ENCODE data around the gene DGKB. TPM values are rescaled to one million over a fixed set of nuclear protein-coding genes. Genes with fewer than 3 reads are reported as not detected.

DGKB gene
- total and polyA plus RNA-seq, 2 of the 8 experiments (the other 6 are each of a cell fraction or from before 2014, with no cell fraction given): 1.9 to 2.6 TPM

GRCh38 chr7:14666304-14666703, 236.2 kb downstream of the DGKB start:
- H4K5ac ChIP-seq (ENCODE audit: insufficient read length, low read depth, low read length): no peak overlapping the region
- H3K23ac ChIP-seq (ENCODE audit: insufficient read length): no peak overlapping the region
- ChIA-PET POLR2A (ENCODE audit: partially characterized antibody) (no interaction called here), CTCF (ENCODE audit: partially characterized antibody) (no interaction called here)
- H2BK20ac ChIP-seq (ENCODE audit: low read length): no peak overlapping the region
- H3K27me3 ChIP-seq (replicated peaks in 1 of 4; ENCODE audit: control insufficient read depth in 3 of 4, extremely low read depth in 1 of 4, insufficient read depth in 3 of 4, low read length in 3 of 4): no peaks in the 10 kb centered on the region
- H3K36me3 ChIP-seq (ENCODE audit: control insufficient read depth in 2 of 4, insufficient read depth in 4 of 4, low read length in 3 of 4): no peaks in the 10 kb centered on the region
- H2BK12ac ChIP-seq (ENCODE audit: low read depth, low read length): no peak overlapping the region
- no peaks in the 10 kb centered on the region for H3K23me2 ChIP-seq (ENCODE audit: low read depth, low read length)
- H2BK5ac ChIP-seq (ENCODE audit: low read depth, low read length): no peak overlapping the region
- no peak overlapping the region for H3K56ac ChIP-seq (replicated peaks; ENCODE audit: insufficient read length, low read depth, low read length)
- no peak overlapping the region for H3K4me2 ChIP-seq (ENCODE audit: insufficient read depth in 1 of 2, low read depth in 2 of 2, low read length in 2 of 2)
- no peak overlapping the region for H3K4ac ChIP-seq (replicated peaks; ENCODE audit: insufficient read length, low read depth, low read length)
- no peak overlapping the region for H3K4me3 ChIP-seq (ENCODE audit: extremely low read depth in 1 of 4, insufficient read depth in 2 of 4, low read depth in 3 of 4, low read length in 4 of 4)
- H3K79me2 ChIP-seq (ENCODE audit: control insufficient read depth in 1 of 2, insufficient read depth in 2 of 2, low read length in 2 of 2): no peaks in the 10 kb centered on the region
- no peak for DNase-seq (ENCODE audit: low read depth in 1 of 2, low spot score in 2 of 2)
- no peak overlapping the region for H3K27ac ChIP-seq (ENCODE audit: low read depth, low read length)
- H3K18ac ChIP-seq (ENCODE audit: extremely low read depth, low read length): no peak overlapping the region
- no peak overlapping the region for H3K9ac ChIP-seq (replicated peaks in 1 of 4; ENCODE audit: extremely low read depth in 1 of 4, low read depth in 3 of 4, low read length in 3 of 4)
- H4K20me1 ChIP-seq (replicated peaks in 1 of 2; ENCODE audit: control insufficient read depth in 1 of 2, insufficient read depth in 2 of 2, low read length in 2 of 2): no peaks in the 10 kb centered on the region
- FAIRE-seq: no peak
- H3K14ac ChIP-seq (ENCODE audit: insufficient read length): no peak overlapping the region
- no peak overlapping the region for H2BK120ac ChIP-seq (replicated peaks; ENCODE audit: low read depth, low read length)
- no peaks in the 10 kb centered on the region for H3K9me3 ChIP-seq (ENCODE audit: insufficient read depth in 2 of 2, low read depth in 1 of 2, low read length in 1 of 2)
- H3K79me1 ChIP-seq (ENCODE audit: low read depth, low read length): no peaks in the 10 kb centered on the region
- H3K4me1 ChIP-seq (replicated peaks in 1 of 4; ENCODE audit: control insufficient read depth in 3 of 4, insufficient read depth in 4 of 4, low read length in 3 of 4): no peaks in the 10 kb centered on the region
- H4K91ac ChIP-seq (replicated peaks; ENCODE audit: insufficient read length, low read length): no peak overlapping the region
- H2AK5ac ChIP-seq (ENCODE audit: low read depth, low read length): no peak overlapping the region
- no peak overlapping the region for H4K8ac ChIP-seq (ENCODE audit: extremely low read depth, insufficient read depth, low read length)
- 88% methylated on average over 1 of the region's 1 CpG; no CpG with 5 or more reads in 1 of the 2 experiments for WGBS, 2 experiments (ENCODE audit: extremely low coverage in 1 of 2, insufficient coverage in 1 of 2, insufficient read length in 1 of 2, insufficient replicate concordance in 2 of 2, low coverage in 1 of 2, low lambda C conversion rate in 2 of 2, missing lambda C conversion rate in 1 of 2)
- no peak overlapping the region for H2BK15ac ChIP-seq (ENCODE audit: low read length)
- H2AFZ ChIP-seq (ENCODE audit: low read length): no peak overlapping the region
- TF ChIP-seq E2F6 (IDR thresholded peaks at IDR 0.05): no peak

All from H1 (cell line).